ENCODE results near the gene RPS6KA5.
"Not testable (repeated sequence)": the region's sequence is repeated elsewhere in the genome, so short reads cannot be mapped to it uniquely, and the experiment has no call there.

Gene RPS6KA5

DNA sequence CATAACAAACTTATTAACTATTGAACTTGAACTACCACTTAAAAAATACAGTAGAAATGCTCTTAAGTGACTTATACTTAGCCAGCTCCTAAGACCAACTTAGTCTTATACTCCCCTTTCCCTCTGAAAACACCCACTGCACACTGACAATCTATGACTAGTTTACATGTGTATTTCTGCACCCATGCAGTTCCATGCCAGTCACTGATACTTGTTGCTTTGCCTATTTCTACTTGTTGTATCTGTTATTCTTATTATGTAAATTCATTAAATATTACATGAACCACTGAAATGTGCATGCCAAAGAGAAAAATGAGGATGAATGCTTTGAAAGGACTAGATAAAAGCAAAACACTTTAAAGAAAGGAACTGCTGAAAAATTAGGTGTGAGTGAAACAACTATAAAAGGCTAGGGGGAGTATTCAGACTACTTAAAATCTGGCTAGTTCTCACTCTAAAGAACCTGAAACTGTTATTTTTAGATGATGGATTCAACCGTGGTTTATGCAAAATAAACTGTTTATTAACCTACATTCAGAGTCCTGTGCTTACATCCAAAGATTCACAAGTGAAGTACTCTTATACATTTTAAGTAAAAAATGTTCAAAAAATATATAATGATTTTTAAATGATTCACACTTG lies 74.7 kb downstream of the RPS6KA5 start:
- DNase-seq (ENCODE audit: low read depth), result no peak

GRCh38 chr14:90983560-90983959 lies 76.9 kb downstream of the RPS6KA5 start:
- DNase-seq (ENCODE audit: low read depth), result no peak

- DNase-seq (ENCODE audit: low read depth), result no peak
Measured at GRCh38 chr14:90981636-90982035, 78.8 kb downstream of the RPS6KA5 start.

DNA sequence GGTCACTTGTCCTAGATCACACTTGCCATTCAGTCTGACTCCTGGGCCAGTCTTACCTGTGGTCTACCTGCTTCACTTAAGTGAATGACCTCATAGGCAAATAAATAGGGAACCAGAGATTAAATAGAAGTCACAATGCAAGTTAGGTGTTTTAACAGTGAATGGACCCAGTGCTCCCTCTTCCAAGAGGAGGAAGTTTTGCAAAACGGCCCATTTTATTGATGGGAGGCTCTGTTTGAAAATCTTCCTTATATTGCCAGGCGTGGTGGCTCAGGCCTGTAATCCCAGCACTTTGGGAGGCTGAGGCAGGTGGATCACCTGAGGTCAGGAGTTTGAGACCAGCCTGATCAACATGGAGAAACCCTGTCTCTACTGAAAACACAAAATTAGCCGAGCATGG lies 79.8 kb downstream of the RPS6KA5 start:
- DNase-seq (ENCODE audit: low read depth), result not testable (repeated sequence)

DNA sequence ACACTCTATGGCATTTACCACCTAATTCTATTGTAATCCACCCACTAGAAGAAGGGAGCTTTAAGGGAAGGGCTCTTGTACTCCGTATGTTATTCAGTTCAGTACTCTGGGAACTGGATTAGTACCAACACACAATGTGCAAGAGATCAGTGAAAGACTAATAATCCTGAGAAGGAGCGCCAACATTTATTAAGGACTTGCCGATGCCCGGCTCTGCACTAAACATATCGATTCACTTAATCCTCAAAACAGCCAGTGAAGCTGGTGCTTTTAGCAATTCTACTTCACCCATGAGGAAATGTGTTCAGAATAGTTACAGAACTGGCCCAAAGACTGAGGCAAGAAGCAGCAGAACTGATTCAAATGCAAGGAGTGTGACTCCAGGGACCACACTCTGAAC lies 80.9 kb downstream of the RPS6KA5 start:
- no peak for DNase-seq (ENCODE audit: low read depth)

GRCh38 chr14:90976101-90976500 lies 84.3 kb downstream of the RPS6KA5 start:
- no peak for DNase-seq (ENCODE audit: low read depth)

- no peak for DNase-seq (ENCODE audit: low read depth)
Measured at GRCh38 chr14:90971687-90972086, 88.8 kb downstream of the RPS6KA5 start.

GRCh38 chr14:90970167-90970600 lies 90.3 kb downstream of the RPS6KA5 start:
- DNase-seq (ENCODE audit: low read depth), result peak; percentile 48

- DNase-seq (ENCODE audit: low read depth), result no peak
Measured at GRCh38 chr14:90969531-90970166, 90.8 kb downstream of the RPS6KA5 start.

DNA sequence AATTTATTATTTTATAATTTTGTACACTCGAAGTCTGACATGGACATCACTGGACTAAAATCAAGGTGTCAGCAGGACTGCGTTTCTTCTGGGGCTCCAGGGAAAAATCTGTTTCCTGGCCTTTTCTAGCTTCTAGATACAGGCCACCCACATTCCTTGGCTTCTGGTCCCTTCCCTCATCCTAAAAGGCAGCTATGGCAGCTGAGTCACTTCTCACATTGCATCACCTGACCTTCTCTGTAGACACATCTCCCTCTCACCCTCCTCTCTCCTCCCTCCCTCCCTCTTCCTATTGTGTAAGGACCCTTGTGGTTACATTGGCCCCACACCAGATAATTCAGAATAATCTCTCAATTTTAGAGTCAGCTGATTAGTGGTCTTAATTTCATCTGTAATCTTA lies 92.4 kb downstream of the RPS6KA5 start:
- DNase-seq (ENCODE audit: low read depth), result peak; percentile 23

DNA sequence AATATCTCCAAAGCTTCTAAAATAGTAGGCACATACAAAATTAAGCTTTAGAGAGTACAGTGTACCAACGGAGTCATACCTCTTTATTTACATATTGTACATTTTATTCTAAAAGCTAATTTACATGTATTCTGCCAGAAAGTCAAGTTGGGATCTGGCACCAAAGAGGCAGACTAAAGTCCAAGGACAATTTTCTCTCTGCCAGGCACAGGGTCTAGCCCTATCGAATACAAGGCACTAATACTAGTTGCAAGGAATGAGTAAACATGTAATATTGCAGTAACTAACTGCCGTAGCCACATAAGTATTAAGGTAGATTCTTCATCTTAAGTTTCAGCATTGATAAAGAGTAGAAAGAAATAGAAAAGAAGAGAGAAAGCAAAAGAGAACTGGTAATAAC lies 93.9 kb downstream of the RPS6KA5 start:
- DNase-seq (ENCODE audit: low read depth), result no peak

DNA sequence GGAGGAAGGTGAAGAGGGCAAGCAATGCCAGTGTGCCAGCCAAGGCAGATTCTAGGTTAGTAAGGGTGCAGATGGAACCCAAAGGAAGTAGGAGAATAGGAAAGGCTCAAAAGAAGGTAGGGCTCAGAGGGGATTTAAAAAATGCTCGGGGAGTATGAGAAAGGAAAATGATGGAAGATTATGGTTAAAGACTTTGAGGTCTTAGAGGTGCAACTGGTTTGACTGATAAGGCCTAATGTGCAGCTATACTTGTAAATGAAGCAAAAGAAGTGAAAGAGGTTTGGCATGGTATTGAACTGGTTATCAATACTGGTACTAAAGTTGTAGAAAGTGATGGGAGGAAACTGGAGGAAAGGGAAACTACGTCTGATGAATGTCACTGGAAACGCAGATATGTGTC lies 94.7 kb downstream of the RPS6KA5 start:
- no peak for DNase-seq (ENCODE audit: low read depth)

GRCh38 chr14:90963343-90963742 lies 97.1 kb downstream of the RPS6KA5 start:
- DNase-seq (ENCODE audit: low read depth), result no peak

GRCh38 chr14:90962505-90963109 lies 97.8 kb downstream of the RPS6KA5 start:
- DNase-seq (ENCODE audit: low read depth), result no peak

DNA sequence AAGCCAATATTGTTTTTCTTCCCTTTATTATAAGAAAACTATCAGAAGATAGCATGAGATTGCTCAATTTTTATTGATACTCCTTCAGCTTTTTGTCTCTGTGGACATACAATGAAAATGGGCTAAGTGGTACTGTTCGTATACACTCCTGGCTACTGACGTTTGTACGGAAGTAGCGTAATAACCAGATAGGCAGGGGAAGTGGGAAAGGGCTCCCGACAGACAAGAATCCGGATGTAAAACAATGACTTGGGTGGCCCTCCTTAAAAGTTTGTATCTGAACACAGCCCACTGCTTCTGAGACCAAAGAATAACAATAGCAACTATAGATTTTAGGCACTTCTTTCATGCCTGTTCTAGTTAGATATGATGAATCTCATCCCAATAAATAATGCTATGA lies 99.6 kb downstream of the RPS6KA5 start:
- DNase-seq (ENCODE audit: low read depth), result no peak

- DNase-seq (ENCODE audit: low read depth), result no peak
Measured at GRCh38 chr14:90959344-90959743, 101.1 kb downstream of the RPS6KA5 start.

DNA sequence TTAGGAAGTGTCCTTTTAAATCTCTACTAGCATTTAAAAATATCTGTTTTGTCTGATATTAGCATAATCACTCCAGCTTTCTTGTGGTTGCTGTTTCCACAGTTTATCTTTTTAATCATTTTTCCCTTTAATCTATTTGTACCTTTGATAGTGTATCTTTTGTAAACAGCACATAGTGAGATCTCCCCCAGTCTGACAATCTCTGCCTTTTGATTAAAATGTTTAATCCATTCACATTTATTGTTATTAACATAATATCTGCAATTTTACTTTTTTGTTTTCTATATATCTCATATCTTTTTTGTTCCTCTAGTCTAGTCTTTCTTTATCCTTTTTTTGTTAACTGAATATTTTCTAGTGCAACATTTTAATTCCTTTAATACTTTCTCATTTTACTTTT lies 104.2 kb downstream of the RPS6KA5 start:
- no peak for DNase-seq (ENCODE audit: low read depth)

- DNase-seq (ENCODE audit: low read depth), result not testable (repeated sequence)
Measured at GRCh38 chr14:90953643-90954042, 106.8 kb downstream of the RPS6KA5 start.

DNA sequence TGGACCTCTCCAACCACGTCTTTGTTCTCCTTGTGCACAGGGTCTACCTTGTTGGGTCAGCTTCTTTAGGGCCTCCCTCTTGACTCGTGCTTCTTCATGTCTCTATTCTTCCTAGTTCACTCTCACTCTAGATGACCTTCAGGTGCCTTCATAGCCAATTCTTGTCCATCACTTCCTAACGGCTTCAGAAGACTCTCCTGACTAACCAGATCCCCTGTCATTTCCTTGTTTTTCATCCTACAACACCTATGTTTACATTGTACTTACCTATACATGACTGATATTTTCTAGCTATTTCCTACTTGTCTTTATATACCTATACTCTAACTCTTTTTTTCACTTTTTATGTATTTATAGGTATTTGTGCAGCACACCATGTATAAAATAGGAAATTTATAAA lies 117.1 kb downstream of the RPS6KA5 start:
- no peak for DNase-seq (ENCODE audit: low read depth)

DNA sequence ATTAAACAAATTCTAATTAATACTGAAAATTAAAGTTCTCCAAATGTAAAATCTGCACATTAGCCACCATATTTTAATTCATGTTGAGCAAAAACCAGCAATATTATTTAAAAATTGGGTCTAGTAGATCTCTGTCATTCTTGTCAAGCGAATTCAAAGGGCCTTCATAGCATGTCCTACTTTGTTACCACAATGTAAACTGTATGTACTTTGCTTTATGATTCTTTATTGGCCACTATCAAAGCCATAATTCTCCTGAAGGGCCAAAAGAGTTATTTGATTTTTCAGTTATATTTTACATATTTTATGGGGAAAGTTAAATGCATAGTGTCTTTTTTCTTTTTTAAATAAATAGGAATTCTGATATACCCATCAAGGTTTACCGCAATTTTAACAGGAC lies 117.9 kb downstream of the RPS6KA5 start:
- DNase-seq (ENCODE audit: low read depth), result no peak

DNA sequence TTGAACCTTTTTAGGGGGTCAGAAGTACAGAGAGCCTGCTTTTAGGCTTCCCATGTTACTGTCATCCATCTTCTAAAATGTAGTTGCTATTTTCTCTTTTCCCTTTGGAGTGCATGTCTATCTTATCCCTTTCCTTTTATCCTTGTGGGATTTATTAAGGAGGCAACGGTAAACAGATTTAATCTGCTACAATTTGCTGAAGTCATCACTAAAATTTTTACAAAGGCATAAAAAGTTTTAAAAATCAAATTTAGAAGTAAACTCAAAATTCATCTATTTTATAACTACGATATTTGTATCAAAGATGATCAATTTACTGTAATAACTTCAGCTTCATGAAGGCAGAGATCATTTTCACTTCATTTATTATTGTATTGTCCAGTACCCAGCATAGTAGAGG lies 118.7 kb downstream of the RPS6KA5 start:
- no peak for DNase-seq (ENCODE audit: low read depth)

DNA sequence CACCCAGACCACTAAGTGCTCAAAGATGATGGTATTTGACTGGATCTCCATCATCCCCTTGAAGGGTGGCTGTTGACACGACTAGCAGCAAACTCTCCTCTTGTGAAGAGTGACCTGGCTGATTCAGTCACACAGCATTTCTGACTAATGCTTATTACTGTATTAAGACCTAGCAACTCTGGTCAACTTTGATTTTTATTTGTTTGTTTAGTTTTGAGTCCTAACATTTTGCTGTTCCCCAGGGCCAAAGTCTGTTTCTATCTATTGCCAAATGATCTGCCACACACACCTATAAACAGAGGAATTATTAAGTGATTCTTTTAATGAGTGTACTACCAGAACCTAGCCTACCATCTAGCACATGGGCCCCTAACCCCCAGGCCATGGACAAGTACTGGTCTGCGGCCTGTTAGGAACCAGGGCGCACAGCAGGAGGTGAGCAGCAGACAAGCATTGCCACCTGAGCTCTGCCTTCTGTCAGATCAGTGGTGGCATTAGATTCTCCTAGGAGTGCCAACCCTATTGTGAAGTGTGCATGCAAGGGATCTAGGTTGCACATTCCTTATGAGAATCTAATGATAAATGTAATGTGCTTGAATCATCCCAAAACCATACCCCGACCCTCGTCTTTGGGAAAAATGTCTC lies 120.0 kb downstream of the RPS6KA5 start:
- no peak for DNase-seq (ENCODE audit: low read depth)

- DNase-seq (ENCODE audit: low read depth), result not testable (repeated sequence)
Measured at GRCh38 chr14:90939252-90939795, 121.1 kb downstream of the RPS6KA5 start.

All from ELR (cell line).